Sigmoid colon (tissue), 7 donors: ENCODE measurements around the gene CABYR. TPM values are rescaled to one million over a fixed set of nuclear protein-coding genes. Genes with fewer than 3 reads are reported as not detected.

Experiments used
- DNase-seq: peaks from one replicate; pipeline ENCODE4 v3.0.0-alpha.2; 2019
- H3K27ac ChIP-seq, 4 donors: fragments of 200-600 bp; sonication (generic); one replicate each; pipeline ENCODE4 v1.5.1; 2016 to 2019; ENCODE audit warnings: mild to moderate bottlenecking in 1 of 4
- H3K27me3 ChIP-seq, 3 donors: fragments of 200-600 bp; sonication (generic); one replicate each; pipeline ENCODE4 v1.5.1; 2019; ENCODE audit warnings: mild to moderate bottlenecking in 1 of 3
- H3K36me3 ChIP-seq, 4 donors: fragments of 200-600 bp; sonication (generic); one replicate each; pipeline ENCODE4 v1.5.1; 2016 to 2019
- H3K4me1 ChIP-seq, 4 donors: fragments of 200-600 bp; sonication (generic); one replicate each; pipeline ENCODE4 v1.5.1; 2017 to 2019
- H3K4me3 ChIP-seq, 4 donors: fragments of 200-600 bp; sonication (generic); one replicate each; pipeline ENCODE4 v1.5.1; 2017 to 2019; ENCODE audit warnings: mild to moderate bottlenecking in 2 of 4, moderate library complexity in 1 of 4
- H3K9me3 ChIP-seq, 4 donors: fragments of 200-600 bp in 3 of 4; sonication (generic) in 3 of 4; one replicate each; pipeline versions ENCODE4 v1.5.1 to v1.6.1; 2013 to 2019
- CTCF ChIP-seq, 4 experiments: fragments of 450-650 bp in 3 of 4; fragments of 200-600 bp in 1 of 4; IDR thresholded peaks; one replicate each; pipeline ENCODE4 v1.5.1; 2016 to 2019; ENCODE audit warnings: antibody characterized with exemption in 4 of 4, mild to moderate bottlenecking in 3 of 4, moderate library complexity in 2 of 4
- EP300 ChIP-seq, 4 donors: sonication (generic); formaldehyde crosslinking; IDR thresholded peaks; one replicate each; pipeline ENCODE4 v1.6.1; 2017; ENCODE audit warnings: antibody characterized with exemption in 4 of 4
- POLR2A ChIP-seq, 2 donors: fragments of 450-650 bp; IDR thresholded peaks; one replicate each; pipeline ENCODE4 v1.6.1; 2016; ENCODE audit warnings: antibody characterized with exemption in 2 of 2, mild to moderate bottlenecking in 2 of 2, moderate library complexity in 2 of 2
- POLR2AphosphoS5 ChIP-seq, 4 donors: sonication (generic); formaldehyde crosslinking; IDR thresholded peaks; one replicate each; pipeline ENCODE4 v1.6.1; 2017; ENCODE audit warnings: antibody characterized with exemption in 4 of 4
- WGBS, 2 donors: extraction: QIAGEN DNeasy Blood & Tissue Kit; methylation state at CpG; one replicate each; pipeline ENCODE4 v1.1.7; 2013; 5-methylcytosine and 5-hydroxymethylcytosine counted together
- intact Hi-C: fragments of 100-400 bp; cut with DNase I; formaldehyde crosslinking; loops from one replicate; pipeline ENCODE4 v1.15.1; 2023
- polyA plus RNA-seq, 3 donors: library from polyadenylated mRNA; stranded (reverse); fragments of 200-250 nt; gene quantifications; one replicate each; pipeline ENCODE4 v1.2.3, GENCODE V29; 2013
- total RNA-seq, 4 donors: library from RNA; depleted of rRNA; stranded (reverse); fragments of >200 nt; gene quantifications; one replicate each; pipeline ENCODE4 v1.1.0, GENCODE V29; 2016
- donor health status: healthy with polysubstance abuse.
- donor health status: Bipolar disorder and iron deficiency.
- donor health status: healthy.

The CABYR gene
- total and polyA plus RNA-seq, 7 donors, result 0.83 to 1.3 (median 1.1) TPM; not detected in 2

DNA sequence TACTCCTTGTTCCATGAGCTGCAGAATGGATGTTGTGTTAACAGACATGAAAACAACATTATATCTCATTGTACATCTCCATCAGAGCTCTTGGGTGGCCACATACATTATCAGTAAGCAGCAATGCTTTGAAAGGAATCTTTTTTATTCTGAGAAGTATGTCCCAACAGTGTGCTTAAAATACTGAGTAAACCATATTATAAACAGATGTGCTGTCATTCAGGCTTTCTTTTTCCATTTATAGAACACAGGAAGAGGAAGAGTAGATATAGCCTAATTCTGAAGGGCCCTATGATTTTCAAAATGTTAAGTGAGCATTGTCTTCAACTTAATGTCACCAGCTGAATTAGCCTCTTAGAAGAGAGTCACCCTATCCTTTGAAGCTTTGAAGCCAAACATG, 44.3 kb upstream of the CABYR start:
- Histone ChIP-seq H3K27me3 (no peaks in the 10 kb centered on the region), H3K36me3 (peaks cover 0 to 14% (median 3%) of the 10 kb centered on the region in 4 donors), H3K4me3 (no peak overlapping the region), H3K27ac (no peak overlapping the region), H3K4me1 (peaks cover 0 to under 1% (median 0%) of the 10 kb centered on the region in 4 donors), H3K9me3 (peaks cover 0 to 7% (median 0%) of the 10 kb centered on the region in 4 donors)
- intact Hi-C loops, result no loop called here
- DNase-seq, result no peak
- TF ChIP-seq CTCF (IDR thresholded peaks at IDR 0.05), result no peak
- no peak for TF ChIP-seq EP300 (IDR thresholded peaks at IDR 0.05)
- TF ChIP-seq POLR2AphosphoS5 (IDR thresholded peaks at IDR 0.05), result no peak
- no peak for TF ChIP-seq POLR2A (IDR thresholded peaks at IDR 0.05)

DNA sequence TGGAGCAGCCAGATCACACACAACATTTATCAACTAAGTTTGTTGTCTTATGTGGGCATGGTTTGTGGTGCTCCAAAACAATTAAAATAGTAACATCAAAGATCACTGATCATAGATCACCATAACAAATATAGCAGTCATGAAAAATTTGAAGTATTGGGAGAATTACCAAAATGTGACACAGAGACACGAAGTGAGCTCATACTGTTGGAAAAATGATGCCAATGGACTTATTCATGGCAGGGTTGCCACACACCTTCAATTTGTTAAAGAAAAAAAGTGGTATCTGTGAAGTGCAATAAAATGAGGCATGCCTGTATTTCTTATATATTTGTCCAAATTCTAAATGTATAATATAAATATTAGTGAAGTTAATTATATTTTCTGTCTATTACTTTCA, 42.9 kb upstream of the CABYR start:
- no peak overlapping the region for H3K4me3 ChIP-seq
- H3K27me3 ChIP-seq, result no peaks in the 10 kb centered on the region
- DNase-seq, result no peak
- intact Hi-C loops, result no loop called here
- H3K36me3 ChIP-seq, result peaks cover 0 to 14% (median 3%) of the 10 kb centered on the region in 4 donors
- H3K4me1 ChIP-seq, result no peaks in the 10 kb centered on the region
- H3K27ac ChIP-seq, result no peak overlapping the region
- WGBS, 2 donors, result 95% methylated on average over 1 of the region's 1 CpG
- peaks cover 0 to 7% (median 0%) of the 10 kb centered on the region in 4 donors for H3K9me3 ChIP-seq
- TF ChIP-seq POLR2AphosphoS5 (IDR thresholded peaks at IDR 0.05) (no peak), CTCF (IDR thresholded peaks at IDR 0.05) (no peak), EP300 (IDR thresholded peaks at IDR 0.05) (no peak), POLR2A (IDR thresholded peaks at IDR 0.05) (no peak)

DNA sequence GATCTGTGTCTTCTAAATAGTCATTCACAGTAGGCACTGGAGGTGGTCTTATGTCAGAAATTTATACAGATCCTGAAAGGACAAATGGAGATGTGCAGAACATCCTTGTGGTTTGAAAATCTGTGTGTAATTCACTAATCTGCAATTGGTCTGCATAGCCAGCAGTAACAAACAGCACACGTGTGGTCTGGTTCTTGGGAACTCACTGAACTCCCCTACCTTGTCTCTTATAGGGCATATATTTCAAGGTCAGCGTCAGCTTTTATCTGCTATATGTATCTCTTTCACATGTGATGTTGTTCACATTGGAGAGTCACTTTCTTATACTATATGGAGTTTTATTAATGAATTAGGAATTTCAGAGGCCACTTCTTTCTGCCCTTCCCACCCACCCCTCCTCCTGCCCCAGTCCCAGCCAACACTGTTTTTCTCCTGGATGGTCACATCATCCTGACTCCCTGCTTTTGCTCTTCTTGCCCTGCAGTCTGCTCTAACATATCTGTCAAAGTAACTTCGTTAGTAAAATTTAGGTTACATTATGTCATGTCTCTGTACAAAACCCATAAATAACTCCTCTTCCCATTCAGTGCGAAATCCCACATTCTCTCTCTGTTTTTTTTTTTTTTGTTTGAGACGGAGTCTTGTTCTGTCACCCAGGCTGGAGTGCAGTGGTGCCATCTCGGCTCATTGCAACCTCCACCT, 35.4 kb upstream of the CABYR start:
- no peaks in the 10 kb centered on the region for H3K27me3 ChIP-seq
- intact Hi-C loops, result loop anchor here (10.0 kb wide), 1 partner anchor 49 kb away; no protein-coding TSS in a partner anchor
- no peaks in the 10 kb centered on the region for H3K4me1 ChIP-seq
- no peaks in the 10 kb centered on the region for H3K36me3 ChIP-seq
- no peak overlapping the region for H3K4me3 ChIP-seq
- TF ChIP-seq POLR2AphosphoS5 (IDR thresholded peaks at IDR 0.05) (no peak), CTCF (IDR thresholded peaks at IDR 0.05) (no peak), POLR2A (IDR thresholded peaks at IDR 0.05) (no peak), EP300 (IDR thresholded peaks at IDR 0.05) (no peak)
- no peaks in the 10 kb centered on the region for H3K9me3 ChIP-seq
- no peak overlapping the region for H3K27ac ChIP-seq
- DNase-seq, result no peak
- 91% methylated on average over 6 of the region's 6 CpGs for WGBS, 2 donors

- Histone ChIP-seq H3K36me3 (no peaks in the 10 kb centered on the region), H3K4me1 (no peaks in the 10 kb centered on the region), H3K27ac (no peak overlapping the region), H3K27me3 (no peaks in the 10 kb centered on the region), H3K4me3 (no peak overlapping the region), H3K9me3 (no peaks in the 10 kb centered on the region)
- no peak for TF ChIP-seq POLR2AphosphoS5 (IDR thresholded peaks at IDR 0.05)
- TF ChIP-seq POLR2A (IDR thresholded peaks at IDR 0.05), result no peak
- TF ChIP-seq EP300 (IDR thresholded peaks at IDR 0.05), result no peak
- TF ChIP-seq CTCF (IDR thresholded peaks at IDR 0.05), result no peak
- intact Hi-C loops, result loop anchor here (10.0 kb wide), 1 partner anchor 50 kb away; no protein-coding TSS in a partner anchor
- 70 to 88% methylated on average over 4 of the region's 4 CpGs for WGBS, 2 donors
- no peak for DNase-seq
These were observed 34.4 kb upstream of the CABYR start for GRCh38 chr18:24104486-24104885.
